IMR-90 (cell line): ENCODE measurements around the gene USH2A. TPM values are rescaled to one million over a fixed set of nuclear protein-coding genes. Genes with fewer than 3 reads are reported as not detected.

Source experiments
- ATAC-seq: fragments of 200-7000 bp; cut with Tn5 transposase; 2 replicates; pipeline ENCODE4 v1.9.1; 2020; ENCODE audit warnings: low read depth, mild to moderate bottlenecking, moderate library complexity
- BruUV-seq: library from RNA; stranded (reverse); fragments of 400-500 nt; replicated peaks from 2 replicates; lab custom pipeline; 2021; lab: Mats Ljungman, UMichigan
- CTCF ChIA-PET: fragments of 300-600 bp; formaldehyde crosslinking; extraction: SDS; loops from one replicate; lab custom pipeline; 2021; ENCODE audit warnings: antibody characterized with exemption; lab: Yijun Ruan, JAX
- POLR2A ChIA-PET: fragments of 300-600 bp; sonication (Branson Sonifier 250); formaldehyde crosslinking; loops from one replicate; lab custom pipeline; 2022; ENCODE audit warnings: antibody characterized with exemption; ENCODE audit not compliant: unreplicated experiment; lab: Charles Lee
- DNase-seq: peaks from one replicate; pipeline ENCODE4 v3.0.0; 2013
- H2AFZ ChIP-seq: replicated peaks from 2 replicates; pipeline ENCODE3; 2013; ENCODE audit warnings: low read length, mild to moderate bottlenecking; ENCODE audit not compliant: poor library complexity
- H2AK5ac ChIP-seq: 2 replicates; pipeline ENCODE4 v1.6.1; 2013; ENCODE audit warnings: low read depth, low read length, inconsistent platforms
- H2AK9ac ChIP-seq: replicated peaks from 2 replicates; pipeline ENCODE3; 2013; ENCODE audit warnings: mild to moderate bottlenecking, low read depth, low read length, moderate library complexity; ENCODE audit not compliant: poor library complexity
- H2BK120ac ChIP-seq: 2 replicates; pipeline ENCODE4 v1.6.1; 2013; ENCODE audit warnings: low read depth, low read length, inconsistent platforms
- H2BK15ac ChIP-seq: 3 replicates; pipeline ENCODE4 v1.6.1; 2013; ENCODE audit warnings: low read depth, low read length, inconsistent platforms
- H2BK20ac ChIP-seq: 2 replicates; pipeline ENCODE4 v1.6.1; 2013; ENCODE audit warnings: low read depth, mild to moderate bottlenecking, inconsistent platforms, low read length, moderate library complexity
- H2BK5ac ChIP-seq: 2 replicates; pipeline ENCODE4 v1.6.1; 2013; ENCODE audit warnings: mild to moderate bottlenecking, low read depth, low read length, inconsistent platforms; ENCODE audit not compliant: poor library complexity, severe bottlenecking
- H3K14ac ChIP-seq: replicated peaks from 2 replicates; pipeline ENCODE4 v1.6.1; 2013; ENCODE audit warnings: low read depth, low read length, inconsistent platforms
- H3K18ac ChIP-seq: 2 replicates; pipeline ENCODE4 v1.6.1; 2013; ENCODE audit warnings: low read depth, low read length, control low read depth
- H3K23ac ChIP-seq: 2 replicates; pipeline ENCODE4 v1.6.1; 2013; ENCODE audit warnings: low read depth, low read length, inconsistent platforms
- H3K27ac ChIP-seq: 2 replicates; pipeline ENCODE4 v1.5.1; 2013; ENCODE audit warnings: mild to moderate bottlenecking, control low read depth, low read length; ENCODE audit not compliant: insufficient read depth
- H3K27me3 ChIP-seq: 2 replicates; pipeline ENCODE4 v1.6.1; 2013; ENCODE audit warnings: low read length; ENCODE audit not compliant: control insufficient read depth, insufficient read depth
- H3K36me3 ChIP-seq: 2 replicates; pipeline ENCODE4 v1.6.1; 2013; ENCODE audit warnings: low read length, mixed read lengths; ENCODE audit not compliant: control insufficient read depth, insufficient read depth
- H3K4ac ChIP-seq: 2 replicates; pipeline ENCODE4 v1.6.1; 2013; ENCODE audit warnings: low read depth, low read length, inconsistent platforms
- H3K4me1 ChIP-seq: 2 replicates; pipeline ENCODE4 v1.6.1; 2013; ENCODE audit warnings: low read length, mixed read lengths; ENCODE audit not compliant: control insufficient read depth, insufficient read depth
- H3K4me2 ChIP-seq: 2 replicates; pipeline ENCODE4 v1.6.1; 2013; ENCODE audit warnings: low read depth, mild to moderate bottlenecking, control low read depth, low read length, moderate library complexity
- H3K4me3 ChIP-seq: 2 replicates; pipeline ENCODE4 v1.5.1; 2013; ENCODE audit warnings: low read depth, mild to moderate bottlenecking, control low read depth, low read length, moderate library complexity; ENCODE audit not compliant: insufficient read depth
- H3K56ac ChIP-seq: 2 replicates; pipeline ENCODE4 v1.6.1; 2013; ENCODE audit warnings: low read length, inconsistent platforms; ENCODE audit not compliant: insufficient read depth; ENCODE audit errors: extremely low read depth
- H3K79me1 ChIP-seq, 2 experiments: 2 replicates each; pipeline ENCODE4 v1.6.1; 2013; ENCODE audit warnings: low read length in 2 of 2, inconsistent platforms in 1 of 2, low read depth in 1 of 2
- H3K9ac ChIP-seq: 2 replicates; pipeline ENCODE4 v1.6.1; 2013; ENCODE audit warnings: low read depth, low read length, control low read depth
- H3K9me1 ChIP-seq: 2 replicates; pipeline ENCODE4 v1.6.1; 2013; ENCODE audit warnings: low read length, inconsistent platforms; ENCODE audit not compliant: insufficient read depth
- H3K9me3 ChIP-seq: 2 replicates; pipeline ENCODE4 v1.6.1; 2013; ENCODE audit warnings: low read length; ENCODE audit not compliant: control insufficient read depth, insufficient read depth
- H4K20me1 ChIP-seq: 2 replicates; pipeline ENCODE4 v1.6.1; 2013; ENCODE audit warnings: low read length, inconsistent platforms; ENCODE audit not compliant: insufficient read depth
- H4K5ac ChIP-seq: 2 replicates; pipeline ENCODE4 v1.6.1; 2013; ENCODE audit warnings: mild to moderate bottlenecking, low read depth, low read length, control low read depth
- H4K8ac ChIP-seq, 2 experiments: 2 replicates each; pipeline ENCODE4 v1.6.1; 2013; ENCODE audit warnings: low read depth in 2 of 2, low read length in 2 of 2, control low read depth in 1 of 2, inconsistent platforms in 1 of 2
- H4K91ac ChIP-seq: 2 replicates; pipeline ENCODE4 v1.6.1; 2013; ENCODE audit warnings: low read depth, low read length, inconsistent platforms; ENCODE audit not compliant: insufficient read depth
- CTCF ChIP-seq: conservative IDR thresholded peaks from 2 replicates; pipeline ENCODE4 v1.5.1; 2012; ENCODE audit warnings: mild to moderate bottlenecking, low read depth, low read length, improper control_type of control experiment
- ELK1 ChIP-seq: fragments of 150-350 bp; IDR thresholded peaks from 2 replicates; pipeline ENCODE4 v1.6.1; 2016; ENCODE audit warnings: low read depth, mild to moderate bottlenecking, low read length, moderate library complexity, borderline replicate concordance
- FOS ChIP-seq: fragments of 150-350 bp; IDR thresholded peaks from 2 replicates; pipeline ENCODE4 v1.6.1; 2016; ENCODE audit warnings: low read depth, low read length
- MXI1 ChIP-seq: IDR thresholded peaks from 2 replicates; pipeline ENCODE4 v1.6.1; 2012; ENCODE audit warnings: low read depth, mild to moderate bottlenecking, low read length, moderate library complexity, borderline replicate concordance
- SMC3 ChIP-seq: fragments of 150-350 bp; IDR thresholded peaks from 2 replicates; pipeline ENCODE4 v1.6.1; 2016; ENCODE audit warnings: low read depth, mild to moderate bottlenecking, antibody characterized with exemption, low read length, moderate library complexity
- USF2 ChIP-seq: fragments of 150-350 bp; IDR thresholded peaks from 2 replicates; pipeline ENCODE4 v1.6.1; 2017; ENCODE audit warnings: mild to moderate bottlenecking, antibody characterized with exemption, low read length, low read depth
- WGBS, 2 experiments: methylation state at CpG; one replicate each; pipeline versions ENCODE4 v1.1.5 to v1.1.7; 2013; ENCODE audit warnings: missing lambda C conversion rate in 2 of 2; ENCODE audit not compliant: insufficient read length in 1 of 2; ENCODE audit errors: extremely low coverage in 2 of 2; 5-methylcytosine and 5-hydroxymethylcytosine counted together
- dilution Hi-C: fragments of 300-500 bp; cut with HindIII; formaldehyde crosslinking; loops from one replicate; pipeline ENCODE4 v1.14.3; 2018; ENCODE audit warnings: low sequenced_read_pairs; ENCODE audit not compliant: unreplicated experiment
- in situ Hi-C: fragments of 300-500 bp; cut with MboI; formaldehyde crosslinking; loops from 3 replicates; pipeline ENCODE4 v1.14.3; 2019; ENCODE audit warnings: low sequenced_read_pairs, inconsistent platforms, mixed read lengths
- intact Hi-C: fragments of 100-400 bp; cut with micrococcal nuclease; formaldehyde crosslinking; loops from 2 replicates; pipeline ENCODE4 v1.10.0; 2022
- polyA plus RNA-seq, 3 experiments: library from polyadenylated mRNA; depleted of rRNA; stranded (reverse); fragments of >200 nt; gene quantifications; 2 replicates each; pipeline ENCODE4 v1.2.3, GENCODE V29; 2012; ENCODE audit warnings: low replicate concordance in 1 of 3
- total RNA-seq: library from RNA; depleted of rRNA; stranded (reverse); fragments of >200 nt; gene quantifications from 2 replicates; pipeline ENCODE4 v1.2.3, GENCODE V29; 2012

Gene USH2A
- total and polyA plus RNA-seq, 2 of the 4 experiments (the other 2 are of a cell fraction) = under 0.01 to 0.02 TPM

GRCh38 chr1:216285052-216285451 lies 138.2 kb downstream of the USH2A start:
- Histone ChIP-seq H4K91ac (no peak overlapping the region), H3K4ac (no peak overlapping the region), H3K4me2 (no peak overlapping the region), H3K14ac (no peak overlapping the region), H3K9me1 (no peaks in the 10 kb centered on the region), H3K18ac (no peak overlapping the region), H2BK120ac (no peak overlapping the region), H3K4me1 (no peaks in the 10 kb centered on the region), H3K4me3 (no peak overlapping the region), H4K5ac (no peak overlapping the region), H2BK15ac (no peak overlapping the region), H4K8ac (no peak overlapping the region), H2BK20ac (no peak overlapping the region), H3K27me3 (no peaks in the 10 kb centered on the region), H3K9ac (no peak overlapping the region), H4K20me1 (no peaks in the 10 kb centered on the region), H2AK9ac (no peak overlapping the region), H2BK5ac (no peak overlapping the region), H3K9me3 (peaks cover 10% of the 10 kb centered on the region), H3K27ac (no peak overlapping the region), H2AFZ (no peak overlapping the region), H3K79me1 (no peaks in the 10 kb centered on the region), H3K23ac (no peak overlapping the region), H3K56ac (no peak overlapping the region), H2AK5ac (no peak overlapping the region), H3K36me3 (no peaks in the 10 kb centered on the region)
- ATAC-seq = no peak
- 100% methylated on average over 2 of the region's 3 CpGs; no CpG with 5 or more reads in 1 of the 2 experiments for WGBS, 2 experiments
- in situ Hi-C loops (no loop called here), dilution Hi-C loops (no loop called here), intact Hi-C loops (no loop called here)
- no peak for DNase-seq
- TF ChIP-seq FOS (no peak), USF2 (no peak), ELK1 (no peak), CTCF (no peak), SMC3 (no peak), MXI1 (no peak)
- CTCF ChIA-PET = no interaction called here
- no TSS peak for BruUV-seq
- POLR2A ChIA-PET = no interaction called here
